ENCODE measurements around the gene MARCHF3.

DNA sequence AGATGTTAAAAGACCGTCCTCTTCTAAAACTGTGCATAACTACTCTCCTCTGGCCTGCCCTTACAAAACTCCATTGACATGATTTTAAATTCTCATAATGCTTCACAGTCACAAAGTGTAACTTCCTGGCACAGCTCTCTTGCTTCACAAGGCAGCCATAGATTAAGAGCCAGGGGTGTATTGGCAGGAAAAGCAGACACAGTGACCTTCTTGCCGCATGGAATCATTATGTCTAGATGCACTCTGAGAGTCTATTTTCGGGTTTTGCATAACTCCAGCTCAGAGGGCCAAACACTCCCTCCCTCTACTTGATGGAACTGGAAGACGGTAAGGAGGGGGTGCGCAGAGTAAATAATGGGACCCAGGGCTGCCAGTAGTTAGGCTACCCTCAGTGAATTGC, 110.1 kb downstream of the MARCHF3 start:
- no peak for TF ChIP-seq KAT7 (CRISPR knock-in tag; IDR thresholded peaks at IDR 0.05; ENCODE audit: borderline replicate concordance)
- TF ChIP-seq, protein P1, sequence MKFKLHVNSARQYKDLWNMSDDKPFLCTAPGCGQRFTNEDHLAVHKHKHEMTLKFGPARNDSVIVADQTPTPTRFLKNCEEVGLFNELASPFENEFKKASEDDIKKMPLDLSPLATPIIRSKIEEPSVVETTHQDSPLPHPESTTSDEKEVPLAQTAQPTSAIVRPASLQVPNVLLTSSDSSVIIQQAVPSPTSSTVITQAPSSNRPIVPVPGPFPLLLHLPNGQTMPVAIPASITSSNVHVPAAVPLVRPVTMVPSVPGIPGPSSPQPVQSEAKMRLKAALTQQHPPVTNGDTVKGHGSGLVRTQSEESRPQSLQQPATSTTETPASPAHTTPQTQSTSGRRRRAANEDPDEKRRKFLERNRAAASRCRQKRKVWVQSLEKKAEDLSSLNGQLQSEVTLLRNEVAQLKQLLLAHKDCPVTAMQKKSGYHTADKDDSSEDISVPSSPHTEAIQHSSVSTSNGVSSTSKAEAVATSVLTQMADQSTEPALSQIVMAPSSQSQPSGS (CRISPR knock-in tag; IDR thresholded peaks at IDR 0.05; ENCODE audit: borderline replicate concordance, low read depth), result no peak
- TF ChIP-seq, protein P2, sequence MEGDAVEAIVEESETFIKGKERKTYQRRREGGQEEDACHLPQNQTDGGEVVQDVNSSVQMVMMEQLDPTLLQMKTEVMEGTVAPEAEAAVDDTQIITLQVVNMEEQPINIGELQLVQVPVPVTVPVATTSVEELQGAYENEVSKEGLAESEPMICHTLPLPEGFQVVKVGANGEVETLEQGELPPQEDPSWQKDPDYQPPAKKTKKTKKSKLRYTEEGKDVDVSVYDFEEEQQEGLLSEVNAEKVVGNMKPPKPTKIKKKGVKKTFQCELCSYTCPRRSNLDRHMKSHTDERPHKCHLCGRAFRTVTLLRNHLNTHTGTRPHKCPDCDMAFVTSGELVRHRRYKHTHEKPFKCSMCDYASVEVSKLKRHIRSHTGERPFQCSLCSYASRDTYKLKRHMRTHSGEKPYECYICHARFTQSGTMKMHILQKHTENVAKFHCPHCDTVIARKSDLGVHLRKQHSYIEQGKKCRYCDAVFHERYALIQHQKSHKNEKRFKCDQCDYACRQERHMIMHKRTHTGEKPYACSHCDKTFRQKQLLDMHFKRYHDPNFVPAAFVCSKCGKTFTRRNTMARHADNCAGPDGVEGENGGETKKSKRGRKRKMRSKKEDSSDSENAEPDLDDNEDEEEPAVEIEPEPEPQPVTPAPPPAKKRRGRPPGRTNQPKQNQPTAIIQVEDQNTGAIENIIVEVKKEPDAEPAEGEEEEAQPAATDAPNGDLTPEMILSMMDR (IDR thresholded peaks at IDR 0.05), result no peak
- TF ChIP-seq, protein P3, sequence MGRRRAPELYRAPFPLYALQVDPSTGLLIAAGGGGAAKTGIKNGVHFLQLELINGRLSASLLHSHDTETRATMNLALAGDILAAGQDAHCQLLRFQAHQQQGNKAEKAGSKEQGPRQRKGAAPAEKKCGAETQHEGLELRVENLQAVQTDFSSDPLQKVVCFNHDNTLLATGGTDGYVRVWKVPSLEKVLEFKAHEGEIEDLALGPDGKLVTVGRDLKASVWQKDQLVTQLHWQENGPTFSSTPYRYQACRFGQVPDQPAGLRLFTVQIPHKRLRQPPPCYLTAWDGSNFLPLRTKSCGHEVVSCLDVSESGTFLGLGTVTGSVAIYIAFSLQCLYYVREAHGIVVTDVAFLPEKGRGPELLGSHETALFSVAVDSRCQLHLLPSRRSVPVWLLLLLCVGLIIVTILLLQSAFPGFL (CRISPR knock-in tag; IDR thresholded peaks at IDR 0.05; ENCODE audit: borderline replicate concordance), result no peak
- no peak for TF ChIP-seq SMAD3 (CRISPR knock-in tag; IDR thresholded peaks at IDR 0.05; ENCODE audit: borderline replicate concordance)
- no peak for TF ChIP-seq ESRRA (CRISPR knock-in tag; IDR thresholded peaks at IDR 0.05; ENCODE audit: borderline replicate concordance)
- TF ChIP-seq, protein P4, sequence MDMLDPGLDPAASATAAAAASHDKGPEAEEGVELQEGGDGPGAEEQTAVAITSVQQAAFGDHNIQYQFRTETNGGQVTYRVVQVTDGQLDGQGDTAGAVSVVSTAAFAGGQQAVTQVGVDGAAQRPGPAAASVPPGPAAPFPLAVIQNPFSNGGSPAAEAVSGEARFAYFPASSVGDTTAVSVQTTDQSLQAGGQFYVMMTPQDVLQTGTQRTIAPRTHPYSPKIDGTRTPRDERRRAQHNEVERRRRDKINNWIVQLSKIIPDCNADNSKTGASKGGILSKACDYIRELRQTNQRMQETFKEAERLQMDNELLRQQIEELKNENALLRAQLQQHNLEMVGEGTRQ (CRISPR knock-in tag; IDR thresholded peaks at IDR 0.05), result no peak
- TF ChIP-seq ZNF121 (CRISPR knock-in tag; IDR thresholded peaks at IDR 0.05), result no peak
- TF ChIP-seq, protein P5, sequence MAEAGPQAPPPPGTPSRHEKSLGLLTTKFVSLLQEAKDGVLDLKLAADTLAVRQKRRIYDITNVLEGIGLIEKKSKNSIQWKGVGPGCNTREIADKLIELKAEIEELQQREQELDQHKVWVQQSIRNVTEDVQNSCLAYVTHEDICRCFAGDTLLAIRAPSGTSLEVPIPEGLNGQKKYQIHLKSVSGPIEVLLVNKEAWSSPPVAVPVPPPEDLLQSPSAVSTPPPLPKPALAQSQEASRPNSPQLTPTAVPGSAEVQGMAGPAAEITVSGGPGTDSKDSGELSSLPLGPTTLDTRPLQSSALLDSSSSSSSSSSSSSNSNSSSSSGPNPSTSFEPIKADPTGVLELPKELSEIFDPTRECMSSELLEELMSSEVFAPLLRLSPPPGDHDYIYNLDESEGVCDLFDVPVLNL (CRISPR knock-in tag; IDR thresholded peaks at IDR 0.05; ENCODE audit: borderline replicate concordance, low read depth), result no peak
- TF ChIP-seq CREB1 (CRISPR knock-in tag; IDR thresholded peaks at IDR 0.05), result no peak
- no peak for TF ChIP-seq NR2C2 (CRISPR knock-in tag; IDR thresholded peaks at IDR 0.05)
- TF ChIP-seq, protein P6, sequence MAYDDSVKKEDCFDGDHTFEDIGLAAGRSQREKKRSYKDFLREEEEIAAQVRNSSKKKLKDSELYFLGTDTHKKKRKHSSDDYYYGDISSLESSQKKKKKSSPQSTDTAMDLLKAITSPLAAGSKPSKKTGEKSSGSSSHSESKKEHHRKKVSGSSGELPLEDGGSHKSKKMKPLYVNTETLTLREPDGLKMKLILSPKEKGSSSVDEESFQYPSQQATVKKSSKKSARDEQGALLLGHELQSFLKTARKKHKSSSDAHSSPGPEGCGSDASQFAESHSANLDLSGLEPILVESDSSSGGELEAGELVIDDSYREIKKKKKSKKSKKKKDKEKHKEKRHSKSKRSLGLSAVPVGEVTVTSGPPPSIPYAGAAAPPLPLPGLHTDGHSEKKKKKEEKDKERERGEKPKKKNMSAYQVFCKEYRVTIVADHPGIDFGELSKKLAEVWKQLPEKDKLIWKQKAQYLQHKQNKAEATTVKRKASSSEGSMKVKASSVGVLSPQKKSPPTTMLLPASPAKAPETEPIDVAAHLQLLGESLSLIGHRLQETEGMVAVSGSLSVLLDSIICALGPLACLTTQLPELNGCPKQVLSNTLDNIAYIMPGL (CRISPR knock-in tag; IDR thresholded peaks at IDR 0.05), result no peak
- TF ChIP-seq MXD4 (CRISPR knock-in tag; IDR thresholded peaks at IDR 0.05; ENCODE audit: borderline replicate concordance), result no peak
- no peak for TF ChIP-seq ELF4 (CRISPR knock-in tag; IDR thresholded peaks at IDR 0.05; ENCODE audit: low read depth)

Data from WTC11 (cell line).